WI38 (cell line): ENCODE measurements around the gene TRABD2B.

Experiments used
- H3K4me3 ChIP-seq: 2 replicates; pipeline ENCODE4 v1.5.1; 2011; ENCODE audit warnings: low read depth, mild to moderate bottlenecking, control low read depth, low read length
- TF ChIP-seq, protein P1 (sequence below): IDR thresholded peaks from 2 replicates; pipeline ENCODE4 v1.5.1; 2012; ENCODE audit warnings: low read depth, mild to moderate bottlenecking, control low read depth, low read length

TRABD2B gene

GRCh38 chr1:47772960-47773682, 224.1 kb downstream of the TRABD2B start:
- TF ChIP-seq, protein P1, sequence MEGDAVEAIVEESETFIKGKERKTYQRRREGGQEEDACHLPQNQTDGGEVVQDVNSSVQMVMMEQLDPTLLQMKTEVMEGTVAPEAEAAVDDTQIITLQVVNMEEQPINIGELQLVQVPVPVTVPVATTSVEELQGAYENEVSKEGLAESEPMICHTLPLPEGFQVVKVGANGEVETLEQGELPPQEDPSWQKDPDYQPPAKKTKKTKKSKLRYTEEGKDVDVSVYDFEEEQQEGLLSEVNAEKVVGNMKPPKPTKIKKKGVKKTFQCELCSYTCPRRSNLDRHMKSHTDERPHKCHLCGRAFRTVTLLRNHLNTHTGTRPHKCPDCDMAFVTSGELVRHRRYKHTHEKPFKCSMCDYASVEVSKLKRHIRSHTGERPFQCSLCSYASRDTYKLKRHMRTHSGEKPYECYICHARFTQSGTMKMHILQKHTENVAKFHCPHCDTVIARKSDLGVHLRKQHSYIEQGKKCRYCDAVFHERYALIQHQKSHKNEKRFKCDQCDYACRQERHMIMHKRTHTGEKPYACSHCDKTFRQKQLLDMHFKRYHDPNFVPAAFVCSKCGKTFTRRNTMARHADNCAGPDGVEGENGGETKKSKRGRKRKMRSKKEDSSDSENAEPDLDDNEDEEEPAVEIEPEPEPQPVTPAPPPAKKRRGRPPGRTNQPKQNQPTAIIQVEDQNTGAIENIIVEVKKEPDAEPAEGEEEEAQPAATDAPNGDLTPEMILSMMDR: no peak
- H3K4me3 ChIP-seq: no peak overlapping the region

DNA sequence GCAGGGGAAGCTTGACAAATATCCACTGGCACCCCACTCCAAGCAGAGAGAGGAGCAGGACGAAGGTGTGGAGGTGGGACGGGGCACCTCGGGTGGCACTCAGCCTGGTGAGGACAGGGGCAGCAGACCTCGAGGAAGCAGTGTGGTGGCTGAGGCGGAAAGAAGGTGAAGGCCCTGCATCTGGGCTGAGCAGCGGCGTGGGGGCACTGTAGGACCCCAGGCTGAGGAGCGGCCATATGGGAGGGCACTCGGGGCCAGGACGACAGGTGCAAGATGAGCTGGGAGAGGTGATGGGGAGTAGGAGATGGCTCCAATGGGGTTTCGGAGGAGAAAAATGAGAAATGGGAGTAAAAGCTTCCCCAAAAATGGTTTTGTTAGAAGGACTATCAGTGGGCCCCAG, 224.9 kb downstream of the TRABD2B start:
- TF ChIP-seq, protein P1: no peak

GRCh38 chr1:47771751-47772150, 225.4 kb downstream of the TRABD2B start:
- TF ChIP-seq, protein P1: no peak

More for the DNA sequence above, 224.9 kb downstream of the TRABD2B start:
- H3K4me3 ChIP-seq: no peak overlapping the region

GRCh38 chr1:47769983-47770382, 227.2 kb downstream of the TRABD2B start:
- TF ChIP-seq, protein P1: no peak
- H3K4me3 ChIP-seq: no peak overlapping the region

More at GRCh38 chr1:47771751-47772150, 225.4 kb downstream of the TRABD2B start:
- H3K4me3 ChIP-seq: no peak overlapping the region

- TF ChIP-seq, protein P1: no peak
- no peak overlapping the region for H3K4me3 ChIP-seq
Measured at GRCh38 chr1:47769295-47769694, 227.9 kb downstream of the TRABD2B start.

- TF ChIP-seq, protein P1: no peak
- H3K4me3 ChIP-seq: no peak overlapping the region
Measured at GRCh38 chr1:47767741-47768100, 229.5 kb downstream of the TRABD2B start.

DNA sequence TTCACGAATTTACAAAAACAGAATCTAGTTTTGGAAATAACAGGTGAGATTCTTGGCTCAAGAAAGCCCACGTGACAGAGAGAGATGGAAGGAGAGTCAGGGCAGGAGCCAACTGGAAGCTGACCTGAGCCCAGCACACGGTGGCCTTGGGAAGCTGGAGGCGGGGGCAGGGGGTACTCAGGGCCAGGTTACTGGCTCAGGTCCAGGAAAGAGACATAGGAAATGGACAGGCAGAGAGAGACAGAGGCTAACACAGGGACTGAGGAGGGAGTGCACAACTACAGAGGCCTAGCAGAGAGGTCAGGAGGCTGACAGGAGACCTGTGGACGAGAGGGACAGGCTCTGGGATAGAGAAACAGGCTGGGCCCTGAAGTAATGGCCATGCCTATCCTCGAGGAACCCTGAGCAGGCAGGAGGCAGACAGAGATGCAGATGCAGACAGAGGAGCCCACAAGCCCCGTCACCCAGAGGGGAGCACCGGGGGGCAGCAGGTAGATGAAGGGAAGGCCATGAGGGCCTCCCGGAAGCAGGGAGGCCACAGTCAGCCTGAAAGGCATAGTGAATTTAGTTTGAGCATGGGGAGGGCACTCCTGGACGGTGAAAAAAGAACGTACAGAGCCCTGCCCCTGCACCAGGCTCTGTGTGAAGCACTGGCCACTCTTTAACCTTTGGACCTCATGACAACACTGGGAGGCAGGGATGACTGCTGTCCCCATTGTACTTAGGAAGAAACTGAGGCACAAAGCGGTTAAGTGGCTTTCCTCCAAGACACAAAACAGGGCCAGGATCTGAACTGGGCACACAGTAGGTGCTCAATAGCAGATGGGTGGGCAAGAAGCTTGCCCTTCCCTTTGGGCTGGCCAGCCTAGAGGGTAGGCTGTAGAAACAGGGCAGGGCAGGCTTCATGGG, 230.1 kb downstream of the TRABD2B start:
- TF ChIP-seq, protein P1: no peak
- no peak overlapping the region for H3K4me3 ChIP-seq
